ENCODE results near the gene CAPZB.
"Not testable (repeated sequence)": the region's sequence is repeated elsewhere in the genome, so short reads cannot be mapped to it uniquely, and the experiment has no call there.

The CAPZB gene

GRCh38 chr1:19497443-19497842, 12.1 kb upstream of the CAPZB start:
- DNase-seq (ENCODE audit: low spot score): not testable (repeated sequence)

GRCh38 chr1:19496527-19496874, 11.2 kb upstream of the CAPZB start:
- DNase-seq (ENCODE audit: low spot score): no peak

GRCh38 chr1:19495799-19496526, 10.6 kb upstream of the CAPZB start:
- DNase-seq (ENCODE audit: low spot score): no peak

GRCh38 chr1:19495000-19495656, 9.8 kb upstream of the CAPZB start:
- DNase-seq (ENCODE audit: low spot score): no peak

- DNase-seq (ENCODE audit: low spot score): no peak
These were observed 8.2 kb upstream of the CAPZB start for GRCh38 chr1:19493547-19493946.

GRCh38 chr1:19489996-19490395, 4.7 kb upstream of the CAPZB start:
- no peak for DNase-seq (ENCODE audit: low spot score)

GRCh38 chr1:19488136-19488535, 2.8 kb upstream of the CAPZB start:
- no peak for DNase-seq (ENCODE audit: low spot score)

- DNase-seq (ENCODE audit: low spot score): peak; percentile 75
These were observed 459 bp downstream of the CAPZB start for GRCh38 chr1:19484798-19485361.

- no peak for DNase-seq (ENCODE audit: low spot score)
These were observed 971 bp downstream of the CAPZB start for GRCh38 chr1:19484338-19484797.

- DNase-seq (ENCODE audit: low spot score): no peak
These were observed 1.6 kb downstream of the CAPZB start for GRCh38 chr1:19483691-19484090.

GRCh38 chr1:19483261-19483660, 2.1 kb downstream of the CAPZB start:
- no peak for DNase-seq (ENCODE audit: low spot score)

GRCh38 chr1:19481826-19482398, 3.4 kb downstream of the CAPZB start:
- no peak for DNase-seq (ENCODE audit: low spot score)

- no peak for DNase-seq (ENCODE audit: low spot score)
These were observed 5.1 kb downstream of the CAPZB start for GRCh38 chr1:19480282-19480681.

GRCh38 chr1:19479351-19480120, 5.8 kb downstream of the CAPZB start:
- DNase-seq (ENCODE audit: low spot score): no peak

GRCh38 chr1:19478322-19478721, 7.0 kb downstream of the CAPZB start:
- DNase-seq (ENCODE audit: low spot score): no peak

- DNase-seq (ENCODE audit: low spot score): no peak
These were observed 7.8 kb downstream of the CAPZB start for GRCh38 chr1:19477284-19478249.

- no peak for DNase-seq (ENCODE audit: low spot score)
These were observed 8.7 kb downstream of the CAPZB start for GRCh38 chr1:19476450-19477190.

- DNase-seq (ENCODE audit: low spot score): no peak
These were observed 10.0 kb downstream of the CAPZB start for GRCh38 chr1:19475296-19475695.

- no peak for DNase-seq (ENCODE audit: low spot score)
These were observed 13.2 kb downstream of the CAPZB start for GRCh38 chr1:19472174-19472573.

- no peak for DNase-seq (ENCODE audit: low spot score)
These were observed 16.3 kb downstream of the CAPZB start for GRCh38 chr1:19469004-19469403.
